NOMO-1 treated with dmso at 0.1 percent for 144 hours (cell line): ENCODE data around the gene KMT5C.
"Not testable (repeated sequence)": the region's sequence is repeated elsewhere in the genome, so short reads cannot be mapped to it uniquely, and the experiment has no call there.

Source experiments
- DNase-seq: peaks from one replicate; lab custom pipeline; 2025; ENCODE audit not compliant: unreplicated experiment; lab: John Stamatoyannopoulos, UW

KMT5C gene

DNA sequence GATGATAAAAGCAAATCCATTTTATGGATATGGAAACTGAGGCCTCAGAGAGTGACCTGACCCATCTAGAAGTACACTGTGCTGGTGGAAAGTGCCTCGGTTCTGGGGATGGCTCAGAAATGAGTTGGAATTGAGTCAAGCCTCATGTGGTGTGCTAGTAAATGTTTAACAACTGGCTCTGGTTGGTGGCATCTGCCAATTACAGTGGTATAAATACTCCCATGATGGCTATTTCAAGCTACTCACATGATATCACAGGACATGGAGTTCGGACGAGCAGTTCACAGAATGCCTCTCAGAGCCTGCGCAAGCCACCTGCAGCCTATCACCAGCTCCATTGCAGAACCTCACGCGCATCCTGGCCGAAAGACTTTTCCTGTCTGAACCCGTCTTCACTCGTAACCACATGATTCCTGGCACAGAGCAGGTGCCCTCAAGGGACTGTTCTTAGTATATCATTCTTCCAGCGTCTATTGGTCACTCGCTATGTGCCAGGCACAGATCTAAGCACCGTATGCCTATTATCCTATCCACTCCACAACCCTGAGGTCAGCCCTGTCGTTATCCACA, 23.6 kb upstream of the KMT5C start:
- DNase-seq: no peak

DNA sequence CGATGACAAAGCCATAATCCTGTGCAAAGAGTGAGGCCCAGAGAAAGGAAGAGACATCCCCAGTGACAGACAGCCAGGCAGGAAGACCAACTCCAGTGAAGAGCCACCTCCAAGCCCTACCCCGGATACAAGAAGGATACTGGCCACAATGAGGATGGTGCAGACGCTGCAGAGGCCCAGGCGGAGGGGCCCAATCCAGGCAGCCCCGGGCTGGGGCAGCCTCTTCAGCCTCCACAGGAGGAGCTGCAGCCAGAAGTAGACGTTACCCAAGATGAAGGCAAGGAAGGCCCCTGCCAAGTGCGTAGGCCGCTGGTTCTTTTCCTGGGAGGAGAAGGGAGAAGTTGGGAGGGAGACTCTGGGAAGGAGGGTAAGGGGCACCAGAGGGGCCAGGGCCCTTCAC, 23.0 kb upstream of the KMT5C start:
- DNase-seq: no peak

DNA sequence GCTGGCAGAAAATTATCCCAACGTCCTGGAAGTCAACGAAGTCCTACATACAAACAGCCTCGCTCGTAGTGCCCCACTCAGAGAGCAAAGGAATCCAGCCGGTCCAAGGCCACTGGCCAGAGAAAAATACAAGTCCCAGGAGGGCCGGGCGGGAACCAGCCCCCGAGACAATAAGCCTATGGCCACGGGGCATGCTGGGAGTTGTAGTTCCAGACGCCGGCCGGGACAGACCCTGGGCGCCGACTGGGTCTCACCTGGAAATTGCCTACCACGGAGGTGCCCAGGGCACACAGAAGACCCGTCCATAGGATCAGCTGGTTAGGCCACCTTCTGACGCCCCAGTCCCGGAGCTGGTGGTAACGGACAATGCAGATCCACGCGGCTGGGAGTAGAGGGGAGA, 19.9 kb upstream of the KMT5C start:
- no peak for DNase-seq

DNA sequence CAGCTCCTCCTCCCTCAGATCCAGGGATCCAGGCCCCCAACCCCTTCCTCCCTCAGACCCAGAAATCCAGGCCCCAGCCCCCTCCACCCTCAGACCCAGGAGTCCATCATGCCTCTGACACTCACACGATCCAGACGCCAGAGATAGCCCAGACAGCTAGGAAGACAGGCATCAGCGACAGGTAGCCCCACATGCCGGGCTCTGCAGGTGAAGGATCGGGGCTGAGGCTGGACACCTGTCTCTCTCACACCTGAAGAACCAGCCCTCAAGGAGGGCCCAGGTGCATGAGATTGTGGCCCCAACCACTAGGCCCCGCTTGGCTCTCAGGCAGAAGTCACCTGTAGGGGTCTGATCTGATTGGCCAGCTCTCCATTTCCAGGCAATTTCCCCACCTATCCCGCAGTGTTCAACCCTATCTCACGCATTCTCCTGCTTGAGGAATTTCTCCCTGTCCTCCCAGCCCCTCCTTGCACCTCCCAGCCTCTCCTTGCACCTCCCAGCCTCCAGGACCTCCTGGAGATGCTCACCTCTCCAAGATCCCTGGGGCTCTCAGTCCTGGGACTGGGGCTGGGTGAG, 18.7 kb upstream of the KMT5C start:
- DNase-seq: no peak

DNA sequence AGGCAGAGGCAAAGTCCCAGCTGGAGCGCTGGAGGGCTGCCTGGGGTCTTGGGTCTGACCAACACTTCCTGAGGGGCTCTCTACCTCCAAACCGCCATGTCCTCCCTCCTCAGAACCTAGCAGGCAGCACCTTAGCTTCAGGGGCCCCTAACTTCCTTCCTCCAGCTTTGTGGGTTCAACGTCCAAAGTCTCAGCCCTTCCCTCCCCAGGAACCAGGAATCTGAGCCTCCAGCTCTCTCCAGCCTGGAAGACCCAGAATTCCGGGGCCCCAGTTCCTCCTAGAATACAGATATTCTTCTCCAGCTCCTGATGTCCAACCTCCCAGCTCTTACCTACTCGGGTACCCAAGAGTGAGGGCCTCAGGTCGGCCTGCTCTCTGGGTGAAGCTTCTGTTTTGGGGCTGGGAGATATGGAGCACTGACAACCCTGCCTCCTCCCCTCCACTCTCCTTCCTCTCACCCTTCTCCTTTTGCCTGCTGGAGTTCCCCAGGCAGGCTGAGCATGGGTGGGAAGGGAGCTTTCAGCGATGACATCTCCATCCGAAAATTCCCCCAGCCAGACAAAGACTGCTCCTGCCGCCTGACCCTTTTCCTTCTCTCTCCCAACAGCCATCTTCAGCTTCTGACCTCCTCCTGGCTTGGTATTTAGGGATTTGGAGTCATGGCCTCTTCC, 18.1 kb upstream of the KMT5C start:
- DNase-seq: no peak

DNA sequence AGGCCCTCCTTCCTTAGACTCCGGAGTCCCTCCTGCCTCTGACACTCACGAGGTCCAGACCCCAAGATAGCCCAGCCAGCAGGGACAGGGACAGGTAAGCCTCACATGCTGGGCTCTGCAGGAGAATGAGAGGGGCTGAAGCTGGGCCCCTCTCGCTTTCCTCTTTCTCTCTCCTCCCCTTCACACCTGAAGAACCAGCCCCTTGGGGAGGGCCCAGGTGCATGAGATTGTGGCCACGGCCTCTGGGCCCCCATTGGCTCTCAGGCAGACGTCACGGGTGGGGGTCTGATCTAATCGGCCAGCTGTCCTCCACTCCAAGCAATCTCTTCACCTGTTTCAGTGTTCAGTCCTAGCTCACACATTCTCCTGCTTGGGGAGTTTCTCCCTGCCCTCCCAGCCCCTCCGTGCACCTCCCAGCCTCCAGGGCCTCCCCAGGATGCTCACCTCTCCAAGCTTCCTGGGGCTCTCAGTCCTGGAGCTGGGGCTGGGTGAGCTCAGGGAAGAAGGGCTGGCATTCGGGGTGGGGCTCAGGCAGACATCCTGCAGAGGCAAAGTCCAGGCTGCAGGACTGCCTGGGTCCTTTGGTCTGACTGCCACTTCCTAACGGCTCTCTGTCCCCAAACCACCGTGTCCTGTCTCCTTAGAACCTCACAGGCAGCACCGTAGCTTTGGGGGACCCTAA, 17.3 kb upstream of the KMT5C start:
- DNase-seq: no peak

DNA sequence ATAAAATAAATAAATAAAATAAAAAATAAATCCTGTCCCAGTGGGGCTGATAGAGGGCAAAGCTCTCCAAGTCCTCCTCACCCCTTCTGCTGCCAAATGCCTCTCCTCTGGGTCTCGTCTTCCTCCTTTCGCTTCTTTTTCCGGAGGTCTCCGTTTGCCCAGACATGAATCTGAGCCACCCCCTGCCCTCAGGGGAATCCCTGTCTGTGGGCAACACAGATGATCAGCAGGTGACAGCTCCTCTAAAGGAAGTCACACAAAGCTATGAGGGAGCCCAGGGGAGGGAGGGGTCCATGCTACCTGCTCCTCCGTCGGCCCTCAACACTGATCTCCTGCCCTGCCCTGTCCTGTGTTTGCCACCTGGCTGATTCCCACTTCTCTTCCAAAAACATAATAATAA, 15.0 kb upstream of the KMT5C start:
- no peak for DNase-seq

DNA sequence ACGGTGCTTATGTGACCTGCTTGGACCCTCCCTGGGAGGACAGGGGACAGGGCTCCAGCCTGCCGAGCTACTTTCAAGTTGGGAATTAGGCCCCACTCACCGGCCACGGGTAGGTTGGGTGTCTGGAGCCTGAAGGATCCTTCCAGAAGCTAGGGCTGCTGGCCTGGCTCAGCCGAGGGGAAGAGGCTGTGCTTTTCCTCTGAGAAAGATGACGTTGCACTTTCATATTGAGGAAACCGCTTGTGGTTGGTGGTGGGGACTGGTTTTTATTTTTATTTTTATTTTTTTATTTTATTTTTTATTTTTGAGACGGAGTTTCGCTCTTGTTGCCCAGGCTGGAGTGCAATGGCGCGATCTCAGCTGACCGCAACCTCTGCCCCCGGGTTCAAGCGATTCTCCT, 14.5 kb upstream of the KMT5C start, which contains the start of gene TMEM150B:
TMEM150B (minus strand) TSS at position 170 of the 400 bp plus-strand sequence. CDS start 4,305 bp downstream, outside the sequence.
- DNase-seq: peak; percentile 3

DNA sequence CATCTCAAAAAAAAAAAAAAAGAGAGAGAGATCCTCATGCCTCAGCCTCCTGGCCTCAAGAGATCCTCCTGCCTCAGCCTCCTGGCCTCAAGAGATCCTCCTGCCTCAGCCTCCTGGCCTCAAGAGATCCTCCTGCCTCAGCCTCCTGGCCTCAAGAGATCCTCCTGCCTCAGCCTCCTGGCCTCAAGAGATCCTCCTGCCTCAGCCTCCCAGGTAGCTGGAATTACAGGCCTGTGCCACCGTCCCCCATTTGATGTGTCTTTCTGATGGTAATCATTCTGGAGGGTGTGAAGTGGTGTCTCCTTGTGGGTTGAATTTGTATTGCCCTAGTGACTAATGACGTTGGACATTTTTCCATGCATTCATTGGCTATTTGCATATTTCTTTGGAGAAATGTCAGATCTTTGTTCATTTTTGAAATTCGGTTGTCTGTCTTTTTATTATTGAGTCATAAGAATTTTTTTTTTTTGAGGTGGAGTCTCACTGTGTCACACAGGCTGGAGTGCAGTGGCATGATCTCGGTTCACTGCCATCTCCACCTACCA, 10.8 kb upstream of the KMT5C start:
- DNase-seq: not testable (repeated sequence)

DNA sequence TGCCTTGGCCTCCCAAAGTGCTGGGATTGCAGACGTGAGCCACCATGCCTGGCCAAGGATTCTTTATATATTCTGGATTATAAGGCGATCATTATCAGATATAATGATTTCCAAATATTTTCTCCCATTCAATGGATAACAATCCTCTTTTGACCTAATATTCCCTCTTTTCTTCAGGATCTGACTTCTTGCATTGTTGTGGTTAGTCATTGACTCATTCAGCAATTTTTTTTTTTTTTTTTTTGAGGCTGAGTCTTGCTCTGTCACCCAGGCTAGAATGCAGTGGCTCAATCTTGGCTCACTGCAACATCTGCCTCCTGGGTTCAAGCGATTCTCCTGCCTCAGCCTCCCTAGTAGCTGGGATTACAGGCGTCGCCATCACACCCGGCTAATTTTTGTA, 9.9 kb upstream of the KMT5C start:
- not testable (repeated sequence) for DNase-seq

DNA sequence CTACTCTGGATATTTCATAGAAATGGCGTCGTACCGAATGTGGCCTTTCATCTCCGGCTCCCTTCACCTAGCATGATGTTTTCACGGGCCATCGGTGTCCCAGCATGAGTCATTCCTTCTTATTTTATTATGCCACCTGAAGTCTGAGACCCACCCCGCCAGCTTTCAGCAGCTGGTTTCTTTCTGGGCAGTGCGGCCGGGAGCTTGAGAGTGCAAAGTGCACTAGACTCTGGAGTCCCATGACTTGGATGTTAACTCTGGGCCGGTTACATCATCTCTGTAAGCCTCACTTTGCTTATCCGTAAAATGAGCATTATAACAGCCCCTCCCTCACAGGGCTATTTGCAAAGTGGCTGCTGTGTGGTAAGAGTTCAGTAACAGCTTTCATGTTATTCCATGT, 5.8 kb upstream of the KMT5C start:
- DNase-seq: no peak

DNA sequence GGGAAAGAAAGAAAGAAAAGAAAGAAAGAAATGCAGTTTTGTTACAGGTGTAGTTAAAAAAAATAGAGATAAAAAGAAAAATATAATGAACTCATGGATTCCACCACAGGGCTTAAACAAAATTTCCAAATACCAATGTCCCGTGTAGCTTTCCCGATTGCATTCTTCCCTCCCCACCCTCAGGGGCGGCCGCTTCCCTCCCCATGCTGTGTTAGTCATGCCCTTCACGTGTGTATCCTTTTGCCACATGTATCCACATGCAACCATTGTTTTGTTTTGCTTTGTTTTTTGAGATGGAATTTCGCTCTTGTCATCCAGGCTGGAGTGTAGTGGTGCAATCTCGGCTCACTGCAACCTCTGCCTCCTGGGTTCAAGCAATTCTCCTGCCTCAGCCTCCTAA, 3.6 kb upstream of the KMT5C start:
- no peak for DNase-seq

DNA sequence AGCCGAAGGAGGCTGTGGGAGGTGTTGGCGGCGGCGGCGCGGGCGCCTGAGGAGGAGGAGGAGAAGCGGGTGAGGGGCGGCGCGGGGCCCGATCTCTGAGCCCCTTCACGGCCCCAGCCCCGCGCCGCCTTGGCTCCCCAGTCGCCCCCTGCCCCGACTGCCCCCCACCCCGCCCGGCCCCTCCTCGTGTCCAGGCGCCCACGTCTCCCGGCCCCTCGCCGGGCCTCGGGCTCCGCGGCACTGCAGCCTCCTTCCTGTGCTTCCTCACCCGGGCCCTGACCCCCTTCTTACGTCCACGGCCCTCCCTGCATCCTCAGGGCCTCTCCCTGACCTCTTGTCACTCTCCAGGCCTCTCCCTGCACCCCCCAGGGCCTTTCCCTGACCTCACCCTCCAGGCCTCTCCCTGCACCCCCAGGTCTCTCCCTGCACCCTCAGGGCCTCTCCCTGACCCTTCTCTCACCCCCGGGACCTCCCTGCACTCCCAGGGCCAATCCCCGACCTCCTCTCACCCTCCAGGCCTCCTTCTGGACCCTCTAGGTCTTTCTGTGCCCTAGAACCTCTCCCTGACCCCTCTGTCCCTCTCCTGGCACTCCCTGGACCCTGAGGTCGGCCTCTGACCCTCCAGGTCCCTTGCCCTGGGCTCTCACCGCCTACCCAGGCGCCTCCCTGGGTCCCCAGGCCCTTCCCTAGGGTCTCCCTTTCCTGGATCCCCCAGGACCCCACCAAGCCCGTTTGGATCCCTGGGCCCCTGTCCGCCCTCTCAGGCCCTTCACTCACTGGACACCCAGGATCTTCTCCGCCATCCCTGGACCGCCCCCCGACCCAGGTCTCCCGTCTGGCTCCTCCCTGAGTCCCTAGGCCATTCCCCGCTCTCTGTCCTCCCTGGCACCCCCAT, 460 bp downstream of the KMT5C start:
- no peak for DNase-seq

DNA sequence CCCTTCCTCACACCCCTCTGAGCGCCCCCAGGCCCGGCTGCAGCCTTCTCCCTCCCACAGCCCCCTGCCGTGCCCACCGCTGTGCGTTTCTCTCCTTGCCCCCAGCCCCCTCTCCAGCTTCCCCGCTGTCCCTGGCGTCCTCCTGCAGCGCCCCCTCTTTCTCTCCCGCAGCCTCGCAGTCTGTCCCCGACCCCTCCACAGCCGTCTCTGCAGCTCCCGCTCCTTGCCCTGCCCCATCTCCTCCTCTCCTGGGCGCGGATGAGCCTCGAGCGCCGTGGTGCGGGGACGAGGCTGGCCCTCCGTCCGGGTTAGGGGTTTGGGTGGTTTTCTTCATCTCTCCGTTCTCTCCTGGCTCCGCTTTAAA, 1.1 kb downstream of the KMT5C start:
- peak; percentile 2 for DNase-seq

DNA sequence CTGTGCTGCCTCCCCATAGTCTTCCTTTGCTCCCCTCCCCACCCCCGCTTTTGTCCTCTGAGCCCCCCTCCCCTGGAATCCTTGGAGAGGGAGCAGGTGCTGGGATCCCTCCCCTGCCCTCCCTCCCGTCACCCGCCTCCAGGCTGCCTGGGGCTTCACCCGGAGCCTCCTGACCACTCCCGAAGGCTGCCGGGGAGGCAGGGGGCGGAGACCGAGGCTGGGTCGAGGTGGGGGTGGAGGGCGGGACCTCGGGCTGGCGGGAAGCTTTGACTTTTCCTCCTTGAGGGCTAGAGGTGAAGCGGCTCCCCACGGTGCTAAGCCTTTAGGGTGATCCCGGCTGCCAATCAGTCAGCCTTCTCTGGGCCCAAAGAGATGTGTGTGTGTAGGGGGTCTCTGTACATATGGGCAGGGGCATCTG, 1.5 kb downstream of the KMT5C start:
- peak; percentile 29 for DNase-seq

DNA sequence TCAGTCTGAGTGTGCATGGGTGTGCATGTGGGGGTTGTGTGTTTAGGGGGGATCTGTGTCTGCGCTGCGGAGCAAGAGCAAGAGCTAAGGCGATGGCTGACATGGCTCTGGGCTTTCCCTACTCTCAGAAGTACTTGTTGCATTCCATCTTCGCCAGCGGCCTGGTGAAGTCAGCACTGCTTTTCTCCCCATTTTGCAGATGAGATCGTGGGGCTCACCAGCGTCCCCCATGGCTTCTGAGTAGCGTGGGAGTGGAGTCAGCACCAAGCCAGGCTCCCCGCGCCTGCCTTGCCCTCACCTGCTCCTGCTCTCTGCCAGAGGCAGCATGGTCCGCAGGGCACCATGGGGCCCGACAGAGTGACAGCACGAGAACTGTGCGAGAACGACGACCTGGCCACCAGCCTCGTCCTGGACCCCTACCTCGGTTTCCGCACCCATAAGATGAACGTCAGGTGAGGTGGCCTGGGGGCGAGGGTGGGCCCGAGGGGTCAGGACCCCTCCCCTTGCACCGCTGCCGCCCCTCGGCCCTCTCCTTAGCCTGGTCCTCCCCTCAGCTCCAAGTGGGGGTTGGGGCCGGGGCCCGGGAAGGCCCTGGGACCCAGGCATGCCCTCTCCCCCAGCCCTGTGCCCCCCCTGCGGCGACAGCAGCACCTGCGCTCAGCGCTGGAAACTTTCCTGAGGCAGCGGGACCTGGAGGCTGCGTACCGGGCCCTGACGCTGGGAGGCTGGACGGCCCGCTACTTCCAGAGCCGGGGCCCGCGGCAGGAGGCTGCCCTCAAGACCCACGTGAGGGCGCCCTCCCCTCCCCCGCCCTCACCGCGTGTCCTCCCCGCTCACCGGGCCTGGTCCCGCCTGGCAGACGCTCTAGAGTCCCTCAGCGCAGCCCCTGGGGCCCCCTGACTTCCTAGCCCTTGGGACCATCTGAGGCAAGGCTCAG, 2.2 kb downstream of the KMT5C start:
- no peak for DNase-seq

DNA sequence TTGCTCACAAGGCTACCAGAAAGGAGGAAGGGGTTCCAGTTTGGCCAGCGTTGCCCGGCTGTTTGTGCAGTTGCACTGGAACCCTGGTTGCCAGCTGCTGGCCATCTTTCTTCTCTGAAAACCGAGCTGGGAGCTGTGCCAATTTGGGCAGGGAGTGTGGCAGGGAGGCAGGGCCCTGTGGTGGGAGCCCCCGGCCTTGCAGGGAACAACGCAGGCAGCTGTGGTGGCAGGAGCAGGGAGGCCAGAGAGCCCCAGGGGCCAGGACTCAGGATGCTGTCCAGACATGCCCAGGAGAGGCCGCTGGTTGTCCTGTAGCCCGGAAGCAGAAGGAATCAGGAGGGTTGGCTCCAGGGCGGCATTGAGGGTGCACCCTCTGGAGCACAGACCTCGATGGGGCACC, 4.8 kb downstream of the KMT5C start:
- no peak for DNase-seq

DNA sequence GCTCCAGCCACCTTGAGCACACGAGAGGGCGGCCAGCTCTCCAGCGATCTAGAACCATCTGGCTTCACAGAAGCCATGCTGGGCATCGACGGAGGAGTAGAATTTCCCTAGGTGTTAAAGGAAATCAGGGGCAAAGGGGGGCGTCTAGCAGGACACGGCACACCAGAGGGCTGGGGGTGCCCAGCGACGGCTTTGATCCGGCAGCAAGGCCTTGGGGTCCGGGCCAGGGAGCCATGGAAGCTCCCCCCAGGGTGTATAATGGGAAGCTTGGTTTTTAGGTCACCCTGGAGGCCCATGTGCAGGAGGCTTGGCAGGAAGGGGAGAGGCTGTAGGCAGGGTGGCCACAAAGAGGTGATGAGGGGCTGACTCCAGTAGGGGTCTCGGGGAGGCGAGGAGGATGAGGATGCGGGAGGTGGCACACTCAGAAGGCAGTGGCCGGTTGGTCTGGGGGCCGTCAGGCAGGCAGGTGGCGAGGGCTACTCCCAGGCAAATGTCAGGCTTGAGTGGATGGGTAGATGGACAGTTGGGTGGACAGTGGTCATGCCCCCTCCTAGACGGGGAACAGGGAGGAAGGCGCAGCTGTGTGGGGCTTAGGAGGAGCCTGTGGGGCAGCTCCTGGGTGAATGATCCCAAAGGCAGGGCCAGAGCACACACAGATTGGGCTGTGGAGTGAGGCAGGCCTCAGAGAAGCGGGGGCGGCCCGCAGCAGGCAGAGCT, 5.6 kb downstream of the KMT5C start:
- no peak for DNase-seq
